Measurements from ENCODE around the gene KRT83.

The KRT83 gene

GRCh38 chr12:52313926-52314325, 7.3 kb downstream of the KRT83 start:
- Histone ChIP-seq H3K36me3 (no peaks in the 10 kb centered on the region), H3K4me3 (no peak overlapping the region), H3K9me3 (no peaks in the 10 kb centered on the region), H3K4me1 (peaks cover 0 to 7% (median 3%) of the 10 kb centered on the region in 4 donors), H3K27ac (no peak overlapping the region), H3K27me3 (peaks cover 0 to 4% of the 10 kb centered on the region in 2 donors)
- DNase-seq, result no peak
- TF ChIP-seq CTCF (IDR thresholded peaks at IDR 0.05), result no peak
- intact Hi-C loops (cut with DNase I; ENCODE audit: low total_unique reads), result no loop called here

GRCh38 chr12:52313461-52313860, 7.7 kb downstream of the KRT83 start:
- H3K27ac ChIP-seq, result no peak overlapping the region
- peak in 1 of 2 donors; percentile 40 for DNase-seq
- no peaks in the 10 kb centered on the region for H3K36me3 ChIP-seq

GRCh38 chr12:52312086-52312485, 9.1 kb downstream of the KRT83 start:
- DNase-seq, result peak in 1 of 2 donors; percentile 31
- intact Hi-C loops (cut with DNase I; ENCODE audit: low total_unique reads), result no loop called here
- no peak for TF ChIP-seq CTCF (IDR thresholded peaks at IDR 0.05)
- Histone ChIP-seq H3K9me3 (no peaks in the 10 kb centered on the region), H3K4me3 (no peak overlapping the region), H3K36me3 (no peaks in the 10 kb centered on the region), H3K27me3 (peaks cover 0 to 4% of the 10 kb centered on the region in 2 donors), H3K27ac (no peak overlapping the region), H3K4me1 (peaks cover 0 to 20% (median 12%) of the 10 kb centered on the region in 4 donors)

More at GRCh38 chr12:52313461-52313860, 7.7 kb downstream of the KRT83 start:
- Histone ChIP-seq H3K27me3 (peaks cover 0 to 4% of the 10 kb centered on the region in 2 donors), H3K4me1 (peaks cover 0 to 11% (median 7%) of the 10 kb centered on the region in 4 donors), H3K4me3 (no peak overlapping the region), H3K9me3 (no peaks in the 10 kb centered on the region)
- TF ChIP-seq CTCF (IDR thresholded peaks at IDR 0.05), result no peak
- intact Hi-C loops (cut with DNase I; ENCODE audit: low total_unique reads), result no loop called here

- Histone ChIP-seq H3K36me3 (no peaks in the 10 kb centered on the region), H3K27ac (no peak overlapping the region), H3K4me1 (peaks cover 0 to 20% (median 12%) of the 10 kb centered on the region in 4 donors), H3K9me3 (no peaks in the 10 kb centered on the region), H3K27me3 (peaks cover 0 to 4% of the 10 kb centered on the region in 2 donors), H3K4me3 (no peak overlapping the region)
- peak in 1 of 2 donors; percentile 27 for DNase-seq
- intact Hi-C loops (cut with DNase I; ENCODE audit: low total_unique reads), result no loop called here
- TF ChIP-seq CTCF (IDR thresholded peaks at IDR 0.05), result no peak
Observed at GRCh38 chr12:52311285-52311648, 9.9 kb downstream of the KRT83 start.

GRCh38 chr12:52310622-52311284, 10.4 kb downstream of the KRT83 start:
- peak in 1 of 2 donors; percentile 33 for DNase-seq
- no peaks in the 10 kb centered on the region for H3K9me3 ChIP-seq
- no peak overlapping the region for H3K4me3 ChIP-seq
- no peaks in the 10 kb centered on the region for H3K36me3 ChIP-seq
- TF ChIP-seq CTCF (IDR thresholded peaks at IDR 0.05), result no peak
- peaks cover 0 to 20% (median 12%) of the 10 kb centered on the region in 4 donors for H3K4me1 ChIP-seq
- peaks cover 0 to 4% of the 10 kb centered on the region in 2 donors for H3K27me3 ChIP-seq
- intact Hi-C loops (cut with DNase I; ENCODE audit: low total_unique reads), result no loop called here
- no peak overlapping the region for H3K27ac ChIP-seq

Measured in tibial artery (tissue), 4 donors.